Mesodermal cell (in vitro differentiated cells): Measurements from ENCODE around the gene C5orf46.

Experiments
- H3K27ac ChIP-seq: 2 replicates; pipeline ENCODE4 v1.7.0; 2013; ENCODE audit warnings: mild to moderate bottlenecking, low read depth, low read length, moderate library complexity; ENCODE audit not compliant: severe bottlenecking
- H3K36me3 ChIP-seq: 2 replicates; pipeline ENCODE4 v1.7.1; 2013; ENCODE audit warnings: mild to moderate bottlenecking, low read length, moderate library complexity; ENCODE audit not compliant: control insufficient read depth, insufficient read depth
- H3K4me1 ChIP-seq: one replicate; pipeline ENCODE4 v1.7.1; 2013; ENCODE audit warnings: mild to moderate bottlenecking, low read length; ENCODE audit not compliant: insufficient read depth, control insufficient read depth, poor library complexity, severe bottlenecking
- H3K4me3 ChIP-seq: 2 replicates; pipeline ENCODE4 v1.7.0; 2013; ENCODE audit warnings: low read length, control low read depth, mild to moderate bottlenecking; ENCODE audit not compliant: insufficient read depth, poor library complexity, severe bottlenecking; ENCODE audit errors: extremely low read depth
- H3K9me3 ChIP-seq: 2 replicates; pipeline ENCODE4 v1.7.1; 2013; ENCODE audit warnings: mild to moderate bottlenecking, low read length, moderate library complexity; ENCODE audit not compliant: control insufficient read depth
- WGBS, 2 experiments: methylation state at CpG; one replicate each; pipeline ENCODE4 v1.1.5; 2013; ENCODE audit warnings: missing lambda C conversion rate in 2 of 2; ENCODE audit not compliant: insufficient coverage in 2 of 2; 5-methylcytosine and 5-hydroxymethylcytosine counted together

C5orf46 gene

DNA sequence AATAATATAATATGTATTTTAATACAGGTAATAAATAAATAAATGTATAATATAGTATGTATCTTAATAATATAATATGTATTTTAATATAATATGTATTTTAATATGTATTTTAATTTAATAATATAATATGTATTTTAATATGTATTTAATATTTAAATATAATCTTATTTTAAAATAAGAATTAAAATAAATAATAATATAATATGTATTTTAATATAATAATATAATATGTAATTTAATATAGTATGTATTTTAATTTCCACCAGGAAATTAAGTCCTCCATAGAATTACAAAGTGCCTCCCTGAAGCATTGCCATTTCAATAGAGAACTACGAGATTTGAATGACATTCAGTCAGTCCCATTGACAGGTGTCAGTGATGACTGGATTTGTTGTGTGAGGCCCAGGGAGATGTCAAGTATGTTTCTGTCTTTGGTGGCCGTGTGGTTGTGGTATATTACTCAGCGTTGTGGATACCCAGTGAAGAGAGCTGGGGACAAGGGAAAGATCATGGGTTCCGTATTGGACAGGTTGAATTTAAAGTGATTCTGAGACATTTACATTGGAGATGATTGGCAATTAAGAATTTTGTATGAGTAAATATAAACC, 14.2 kb upstream of the C5orf46 start:
- peaks cover 7% of the 10 kb centered on the region for H3K4me1 ChIP-seq
- H3K27ac ChIP-seq: no peak overlapping the region
- H3K4me3 ChIP-seq: no peak overlapping the region
- 88 to 100% methylated on average over 3 to 4 of the region's 4 CpGs for WGBS, 2 experiments
- no peaks in the 10 kb centered on the region for H3K36me3 ChIP-seq
- H3K9me3 ChIP-seq: no peaks in the 10 kb centered on the region

DNA sequence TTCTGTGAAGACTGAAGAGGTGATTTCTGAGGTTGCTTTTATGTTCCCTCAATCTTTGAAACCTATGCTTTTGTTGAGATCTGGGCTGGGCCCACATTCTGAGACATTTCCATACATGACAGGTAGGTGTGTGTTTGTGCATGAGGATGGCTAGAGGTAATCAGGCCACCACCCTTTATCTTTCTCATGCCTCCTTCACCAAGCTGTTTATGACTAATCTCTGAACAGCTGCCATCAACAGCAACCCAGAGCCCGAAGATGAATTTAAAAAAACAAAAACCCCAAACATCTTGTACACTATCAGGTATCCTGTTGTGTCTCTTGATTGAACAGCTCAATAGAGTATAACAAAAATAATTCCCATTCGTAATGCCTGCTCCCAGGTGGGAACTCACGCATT, 12.6 kb upstream of the C5orf46 start:
- no peaks in the 10 kb centered on the region for H3K36me3 ChIP-seq
- H3K4me1 ChIP-seq: peaks cover 7% of the 10 kb centered on the region
- no peak overlapping the region for H3K27ac ChIP-seq
- H3K4me3 ChIP-seq: no peak overlapping the region
- no peaks in the 10 kb centered on the region for H3K9me3 ChIP-seq
- 86% methylated on average over 1 of the region's 3 CpGs; no CpG with 5 or more reads in 1 of the 2 experiments for WGBS, 2 experiments

DNA sequence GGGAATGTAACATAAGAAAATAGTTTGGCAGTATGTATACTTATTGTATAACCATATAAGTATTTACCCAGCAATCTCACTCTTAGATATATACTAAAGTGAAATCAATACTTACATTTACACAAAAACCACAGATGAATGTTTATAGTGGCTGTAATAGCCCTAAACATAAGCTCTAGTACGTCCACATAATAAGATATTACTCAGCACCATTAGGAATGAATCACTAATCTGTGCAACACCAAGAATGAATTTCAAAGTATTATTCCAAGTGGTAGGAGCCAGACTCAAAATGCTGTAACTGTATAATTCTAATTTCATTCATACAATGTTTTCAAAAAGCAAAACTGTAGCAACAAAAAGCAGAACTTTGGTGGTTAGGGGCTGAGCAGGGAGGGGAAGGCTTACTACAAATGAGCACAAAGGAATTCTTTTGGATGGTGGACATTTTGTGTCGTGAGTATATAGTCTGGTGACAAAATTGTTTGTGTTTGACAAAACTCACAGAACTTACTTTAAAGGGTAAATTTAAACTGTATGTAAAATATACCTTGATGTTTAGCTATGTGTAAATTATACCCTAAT, 11.9 kb upstream of the C5orf46 start:
- Histone ChIP-seq H3K4me1 (peaks cover 7% of the 10 kb centered on the region), H3K9me3 (no peaks in the 10 kb centered on the region), H3K4me3 (no peak overlapping the region), H3K27ac (no peak overlapping the region), H3K36me3 (no peaks in the 10 kb centered on the region)
- WGBS, 2 experiments: 0% methylated on average over 1 of the region's 2 CpGs; no CpG with 5 or more reads in 1 of the 2 experiments

DNA sequence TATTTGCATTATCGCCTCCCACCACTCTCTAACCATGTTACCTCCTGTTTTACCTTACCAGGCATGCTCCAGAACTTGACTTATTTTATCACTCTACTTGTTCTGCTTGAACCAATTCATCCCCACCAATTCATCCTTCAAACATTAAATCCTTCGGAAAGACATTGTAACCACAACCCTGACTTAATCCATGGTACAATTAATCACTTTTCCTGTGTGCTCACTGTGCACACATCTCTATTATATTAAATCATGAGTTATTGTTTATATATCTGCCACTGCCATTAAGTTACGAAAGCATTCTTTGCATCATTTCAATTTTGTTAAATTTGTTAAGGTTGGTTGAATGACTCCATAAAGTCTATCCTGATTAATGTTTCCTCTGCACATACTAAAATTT, 7.4 kb upstream of the C5orf46 start:
- WGBS, 2 experiments: 55% methylated on average over 2 of the region's 3 CpGs; no CpG with 5 or more reads in 1 of the 2 experiments
- Histone ChIP-seq H3K36me3 (no peaks in the 10 kb centered on the region), H3K4me3 (no peak overlapping the region), H3K4me1 (no peaks in the 10 kb centered on the region), H3K9me3 (no peaks in the 10 kb centered on the region), H3K27ac (no peak overlapping the region)

DNA sequence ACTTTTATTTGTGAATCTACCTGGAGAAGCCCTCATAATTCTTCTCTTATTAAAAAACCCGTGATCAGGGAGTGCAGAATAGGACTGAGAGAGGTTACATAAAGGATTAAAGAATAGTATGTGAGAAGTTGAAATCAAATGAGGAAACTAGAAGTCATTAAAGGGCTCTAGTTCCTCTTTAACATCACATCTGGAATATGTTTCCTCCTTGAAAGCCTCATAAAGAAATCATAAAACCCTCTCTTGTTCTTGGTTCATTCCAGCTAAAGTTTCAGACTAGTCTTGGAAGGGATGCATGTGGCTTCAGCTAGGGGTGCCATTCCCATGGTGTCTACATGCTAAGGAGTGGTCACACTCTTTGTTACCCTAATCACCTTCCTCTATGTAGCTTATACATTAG, 5.7 kb upstream of the C5orf46 start:
- Histone ChIP-seq H3K4me1 (no peaks in the 10 kb centered on the region), H3K27ac (no peak overlapping the region), H3K36me3 (no peaks in the 10 kb centered on the region), H3K9me3 (no peaks in the 10 kb centered on the region), H3K4me3 (no peak overlapping the region)
- WGBS, 2 experiments: no CpG with 5 or more reads among the region's 1 CpG

DNA sequence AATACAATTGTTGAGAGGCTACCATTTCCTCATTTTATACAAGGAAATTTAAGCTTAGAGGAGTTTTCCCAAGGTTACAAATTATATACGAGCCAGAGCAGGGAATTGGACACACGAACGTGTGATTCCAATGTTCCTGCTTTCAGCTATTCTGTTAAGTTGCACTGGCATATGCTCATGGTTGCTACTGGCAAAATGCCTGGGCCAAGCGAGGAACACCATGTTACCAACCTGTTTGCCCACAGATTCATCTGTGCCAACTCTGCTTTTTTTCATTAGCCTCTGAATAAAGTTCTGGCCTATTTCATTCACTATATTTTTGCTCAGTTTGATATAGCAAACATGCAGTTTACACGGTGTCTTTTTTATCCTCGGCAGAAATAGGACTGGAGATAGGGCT, 5.1 kb upstream of the C5orf46 start:
- H3K4me3 ChIP-seq: no peak overlapping the region
- no peaks in the 10 kb centered on the region for H3K9me3 ChIP-seq
- H3K4me1 ChIP-seq: no peaks in the 10 kb centered on the region
- H3K36me3 ChIP-seq: no peaks in the 10 kb centered on the region
- WGBS, 2 experiments: 67 to 76% methylated on average over 3 to 4 of the region's 6 CpGs
- no peak overlapping the region for H3K27ac ChIP-seq

DNA sequence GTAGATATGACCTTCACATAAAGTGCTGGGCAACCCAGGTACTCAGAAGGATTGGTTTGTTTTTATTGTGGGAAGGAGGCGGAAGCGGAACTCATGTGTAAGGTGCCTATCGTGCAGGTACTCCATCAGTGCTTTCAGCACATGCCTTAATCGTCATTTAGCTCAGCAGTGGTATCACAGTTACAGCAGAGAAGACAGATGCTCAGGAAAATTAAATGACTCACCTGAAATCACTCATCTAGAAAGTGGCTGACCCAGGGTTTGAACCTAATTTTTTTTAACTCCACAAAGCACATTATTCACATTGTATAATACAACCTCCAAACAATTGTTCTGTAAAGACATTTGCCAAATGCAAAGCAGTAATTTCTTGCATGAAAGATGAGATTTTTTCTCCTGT, 2.2 kb downstream of the C5orf46 start:
- WGBS, 2 experiments: 92 to 98% methylated on average over 4 of the region's 4 CpGs

DNA sequence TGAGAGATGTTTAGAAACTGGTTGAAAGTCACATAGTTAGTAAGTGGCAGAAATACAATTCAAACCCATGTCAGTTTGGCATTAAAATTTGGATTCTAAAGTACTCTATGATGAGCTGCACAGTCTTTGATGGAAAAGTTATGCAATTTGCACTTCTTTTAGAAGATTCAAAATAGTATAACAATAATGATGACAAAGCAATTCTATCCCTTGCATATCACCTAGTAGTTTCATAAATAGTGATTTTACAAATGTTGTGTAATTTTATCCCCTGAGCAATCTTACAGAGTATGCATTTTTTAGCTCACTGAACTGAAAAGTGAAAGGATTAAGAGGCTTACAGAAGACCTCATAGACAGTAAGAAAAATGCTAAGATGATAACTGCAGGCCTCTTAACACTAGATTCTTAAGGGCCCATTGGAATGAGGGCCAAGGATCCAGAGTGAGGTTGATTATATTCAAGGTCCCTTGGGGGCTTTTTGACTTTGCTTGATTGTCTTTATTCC, 3.7 kb downstream of the C5orf46 start:
- Histone ChIP-seq H3K36me3 (no peaks in the 10 kb centered on the region), H3K9me3 (no peaks in the 10 kb centered on the region), H3K4me3 (no peak overlapping the region), H3K27ac (no peak overlapping the region), H3K4me1 (peaks cover 4% of the 10 kb centered on the region)

More for the DNA sequence above, 2.2 kb downstream of the C5orf46 start:
- Histone ChIP-seq H3K4me3 (no peak overlapping the region), H3K36me3 (no peaks in the 10 kb centered on the region), H3K9me3 (no peaks in the 10 kb centered on the region), H3K4me1 (peaks cover 4% of the 10 kb centered on the region), H3K27ac (no peak overlapping the region)

DNA sequence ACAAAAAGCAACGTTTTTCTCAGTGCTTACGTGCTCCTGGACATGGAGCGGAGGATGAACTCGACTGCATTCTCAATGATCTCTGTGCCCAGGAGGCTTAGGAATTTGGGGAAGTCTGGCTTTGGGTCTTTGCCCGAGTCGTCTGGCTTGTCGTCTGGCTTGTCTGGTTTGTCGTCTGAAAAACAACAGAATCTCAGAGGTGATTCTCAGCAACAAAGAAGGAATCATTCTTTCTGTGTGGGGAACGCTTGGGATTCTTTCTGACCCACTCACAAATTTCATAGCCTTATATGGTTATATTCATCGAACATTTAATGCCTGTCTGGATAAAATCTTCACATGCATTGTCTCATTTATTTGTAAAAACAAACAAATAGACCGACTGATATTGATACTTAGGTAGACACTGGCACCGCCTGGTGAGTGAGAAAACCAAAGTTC, 4.7 kb downstream of the C5orf46 start:
- peaks cover 4% of the 10 kb centered on the region for H3K4me1 ChIP-seq
- WGBS, 2 experiments: 81 to 83% methylated on average over 9 to 11 of the region's 12 CpGs
- peak overlapping the region; percentile 33 for H3K27ac ChIP-seq
- no peak overlapping the region for H3K4me3 ChIP-seq
- H3K36me3 ChIP-seq: no peaks in the 10 kb centered on the region
- H3K9me3 ChIP-seq: no peaks in the 10 kb centered on the region

DNA sequence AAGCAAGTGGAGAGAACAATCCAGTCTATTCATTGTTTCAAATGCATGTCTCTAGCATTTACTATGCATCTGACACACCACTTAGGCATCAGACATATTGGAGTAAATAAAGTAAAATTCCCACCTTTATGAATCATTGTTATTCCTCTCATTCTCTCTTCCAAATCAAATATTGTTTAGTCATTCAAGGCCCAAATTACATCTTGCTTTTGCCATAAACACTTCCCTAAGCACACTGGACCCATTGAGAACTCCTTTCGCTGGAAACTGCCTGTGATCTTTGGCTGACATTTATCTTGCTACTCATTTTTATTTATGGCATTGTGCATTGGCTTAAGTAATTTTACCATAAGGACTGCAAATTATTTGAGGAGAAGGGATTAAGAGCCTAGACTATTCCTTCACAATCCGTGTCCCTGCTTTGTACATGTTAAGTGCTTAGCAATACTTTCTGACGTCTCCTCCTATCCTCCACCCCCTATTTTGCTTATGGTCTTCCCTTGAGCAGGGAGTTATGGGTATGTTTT, 7.4 kb downstream of the C5orf46 start:
- no CpG with 5 or more reads among the region's 3 CpGs for WGBS, 2 experiments
- H3K36me3 ChIP-seq: no peaks in the 10 kb centered on the region

DNA sequence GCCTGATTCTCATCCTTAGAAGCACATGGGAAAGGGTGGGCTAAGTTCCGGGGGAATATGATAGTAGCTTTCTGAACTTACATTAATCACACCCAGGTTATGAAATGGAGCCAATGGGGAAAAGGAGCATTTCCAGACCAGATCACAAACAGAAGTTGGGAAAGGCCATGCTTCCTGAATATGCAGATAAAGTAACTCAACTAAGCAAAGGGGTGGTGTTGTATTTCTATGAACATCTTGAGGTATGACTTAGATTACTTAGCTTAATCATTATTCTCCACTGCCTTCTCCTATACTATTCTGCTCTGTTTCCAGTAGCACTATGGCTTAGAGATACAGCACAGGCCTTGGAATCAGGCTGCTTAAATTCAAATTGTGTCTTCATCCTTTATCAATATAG, 10.5 kb downstream of the C5orf46 start:
- WGBS, 2 experiments: no CpG with 5 or more reads among the region's 1 CpG
- no peak overlapping the region for H3K4me3 ChIP-seq
- no peak overlapping the region for H3K27ac ChIP-seq
- H3K36me3 ChIP-seq: no peaks in the 10 kb centered on the region
- no peaks in the 10 kb centered on the region for H3K9me3 ChIP-seq
- H3K4me1 ChIP-seq: no peaks in the 10 kb centered on the region

More for the DNA sequence above, 7.4 kb downstream of the C5orf46 start:
- Histone ChIP-seq H3K4me3 (no peak overlapping the region), H3K9me3 (no peaks in the 10 kb centered on the region), H3K27ac (no peak overlapping the region), H3K4me1 (no peaks in the 10 kb centered on the region)
